AG04450 (cell line): ENCODE results near the gene DKK3. TPM values are rescaled to one million over a fixed set of nuclear protein-coding genes. Genes with fewer than 3 reads are reported as not detected.
A peak's percentile ranks its signal among the peaks of the same experiment; 100 is the strongest.

ENCODE experiments used
- CTCF ChIA-PET: fragments of 300-600, 350-600 bp; formaldehyde crosslinking; extraction: SDS; loops from one replicate; lab custom pipeline; 2022; ENCODE audit warnings: antibody characterized with exemption, inconsistent platforms; lab: Charles Lee
- POLR2A ChIA-PET: fragments of 350-600 bp; formaldehyde crosslinking; extraction: SDS; loops from one replicate; lab custom pipeline; 2021; ENCODE audit warnings: antibody characterized with exemption, inconsistent platforms; lab: Yijun Ruan, JAX
- DNase-seq: peaks from one replicate; pipeline ENCODE4 v3.0.0-alpha.2; 2011; ENCODE audit warnings: low read depth, low spot score
- H3K27ac ChIP-seq: one replicate; pipeline ENCODE4 v1.5.1; 2012; ENCODE audit warnings: low read depth, low read length, control low read depth
- H3K27me3 ChIP-seq: one replicate; pipeline ENCODE4 v1.6.0; 2012; ENCODE audit warnings: low read length; ENCODE audit not compliant: control insufficient read depth, insufficient read depth
- H3K4me3 ChIP-seq: 2 replicates; pipeline ENCODE4 v1.5.1; 2011; ENCODE audit warnings: mild to moderate bottlenecking, low read depth, low read length, control low read depth
- H3K9me3 ChIP-seq: 2 replicates; pipeline ENCODE4 v1.5.1; 2012; ENCODE audit warnings: low read length; ENCODE audit not compliant: control insufficient read depth, insufficient read depth
- CTCF ChIP-seq: IDR thresholded peaks from 2 replicates; pipeline ENCODE4 v1.5.1; 2011; ENCODE audit warnings: low read depth, low read length, control low read depth, inconsistent platforms
- polyA plus RNA-seq: library from polyadenylated mRNA; depleted of rRNA; stranded (reverse); fragments of >200 nt; gene quantifications from 2 replicates; pipeline ENCODE4 v1.2.3, GENCODE V29; 2011

DKK3 gene
- polyA plus RNA-seq, 1 experiment, result 928 TPM

GRCh38 chr11:11978098-11978637, 30.3 kb downstream of the DKK3 start:
- no peaks in the 10 kb centered on the region for H3K27me3 ChIP-seq
- DNase-seq, result no peak
- H3K4me3 ChIP-seq, result no peak overlapping the region
- TF ChIP-seq CTCF, result no peak
- H3K9me3 ChIP-seq, result peaks cover 7% of the 10 kb centered on the region
- ChIA-PET CTCF (interaction anchor here (2.2 to 3.5 kb wide), 2 partner anchors 10 to 11 kb away, joined by 9 to 18 read pairs; no protein-coding TSS in a partner anchor), POLR2A (interaction anchor here (1.6 kb wide), 1 partner anchor 31 kb away, joined by 8 read pairs; the partner anchor contains the start of gene DKK3)
- peak overlapping the region; percentile 52 for H3K27ac ChIP-seq

- H3K27me3 ChIP-seq, result no peaks in the 10 kb centered on the region
- POLR2A ChIA-PET, result interaction anchor here (0.6 to 1.6 kb wide), 6 partner anchors 8 to 32 kb away, joined by 3 to 8 read pairs (median 3); partner anchors contain the start of gene DKK3
- H3K4me3 ChIP-seq, result peak overlapping the region; percentile 13; the same call in 1 of the 2 replicates
- H3K27ac ChIP-seq, result peak overlapping the region; percentile 88
- peaks cover 7% of the 10 kb centered on the region for H3K9me3 ChIP-seq
- no peak for TF ChIP-seq CTCF
- CTCF ChIA-PET, result interaction anchor here (0.6 to 3.5 kb wide), 4 partner anchors 11 to 67 kb away, joined by 3 to 18 read pairs (median 6); no protein-coding TSS in a partner anchor
- peak; percentile 83 for DNase-seq
Observed at GRCh38 chr11:11977206-11977938, 31.1 kb downstream of the DKK3 start.

GRCh38 chr11:11976481-11977127, 31.8 kb downstream of the DKK3 start:
- ChIA-PET POLR2A (interaction anchor here (0.6 to 1.6 kb wide), 5 partner anchors 8 to 32 kb away, joined by 3 to 8 read pairs (median 3); partner anchors contain the start of gene DKK3), CTCF (interaction anchor here (0.6 to 3.5 kb wide), 5 partner anchors 9 to 67 kb away, joined by 3 to 18 read pairs (median 6); no protein-coding TSS in a partner anchor)
- no peak overlapping the region for H3K4me3 ChIP-seq
- no peaks in the 10 kb centered on the region for H3K27me3 ChIP-seq
- H3K27ac ChIP-seq, result peak overlapping the region; percentile 88
- DNase-seq, result no peak
- TF ChIP-seq CTCF, result no peak
- peaks cover 6% of the 10 kb centered on the region for H3K9me3 ChIP-seq

GRCh38 chr11:11975201-11976092, 33.0 kb downstream of the DKK3 start:
- H3K27ac ChIP-seq, result no peak overlapping the region
- CTCF ChIA-PET, result interaction anchor here (1.3 to 3.5 kb wide), 2 partner anchors 9 to 10 kb away, joined by 4 to 18 read pairs; no protein-coding TSS in a partner anchor
- no peak overlapping the region for H3K4me3 ChIP-seq
- H3K9me3 ChIP-seq, result no peaks in the 10 kb centered on the region; the same call in 1 of the 2 replicates
- no peak for DNase-seq
- POLR2A ChIA-PET, result no interaction called here
- no peak for TF ChIP-seq CTCF
- no peaks in the 10 kb centered on the region for H3K27me3 ChIP-seq
